WTC11 (cell line): Measurements from ENCODE around the gene DYRK1A. TPM values are rescaled to one million over a fixed set of nuclear protein-coding genes. Genes with fewer than 3 reads are reported as not detected.

Experiments
- ATAC-seq: fragments of 200-7000 bp; cut with Tn5 transposase; 2 replicates; pipeline ENCODE4 v1.10.0; 2021; ENCODE audit warnings: mild to moderate bottlenecking, moderate library complexity
- CTCF ChIA-PET: fragments of 300-600 bp; sonication (Branson Sonifier 250); formaldehyde crosslinking; loops from one replicate; lab custom pipeline; 2021; ENCODE audit warnings: antibody characterized with exemption; lab: Charles Lee
- POLR2A ChIA-PET: fragments of 350-600 bp; sonication (Branson Sonifier 250); formaldehyde crosslinking; loops from one replicate; lab custom pipeline; 2021; ENCODE audit warnings: antibody characterized with exemption; lab: Charles Lee
- DNase-seq: peaks from one replicate; pipeline ENCODE4 v3.0.0; 2021; ENCODE audit warnings: low spot score
- H3K27ac Mint-ChIP-seq: 2 replicates; pipeline ENCODE4 v1.8.0; 2021; ENCODE audit warnings: mixed read lengths
- H3K27me3 Mint-ChIP-seq: 2 replicates; pipeline ENCODE4 v1.8.0; 2021; ENCODE audit warnings: low read depth, mild to moderate bottlenecking, moderate library complexity, mixed read lengths
- H3K36me3 Mint-ChIP-seq: 2 replicates; pipeline ENCODE4 v1.8.0; 2021; ENCODE audit warnings: mixed read lengths
- H3K4me1 Mint-ChIP-seq: 2 replicates; pipeline ENCODE4 v1.8.0; 2022; ENCODE audit warnings: mixed read lengths
- H3K4me3 Mint-ChIP-seq: 2 replicates; pipeline ENCODE4 v1.8.0; 2021; ENCODE audit warnings: mild to moderate bottlenecking, moderate library complexity, mixed read lengths
- H3K9me3 Mint-ChIP-seq: 2 replicates; pipeline ENCODE4 v1.8.0; 2021; ENCODE audit warnings: mixed read lengths
- CREB1 ChIP-seq: sonication (generic); formaldehyde crosslinking; IDR thresholded peaks from 2 replicates; pipeline ENCODE4 v1.8.0; 2023; ENCODE audit warnings: mild to moderate bottlenecking, missing genetic modification reagents
- KAT7 ChIP-seq: sonication (generic); formaldehyde crosslinking; IDR thresholded peaks from 2 replicates; pipeline ENCODE4 v1.8.1; 2023; ENCODE audit warnings: missing genetic modification reagents, mild to moderate bottlenecking, borderline replicate concordance
- OVOL2 ChIP-seq: fragments of 250-450 bp; sonication (Bioruptor Pico); IDR thresholded peaks from 2 replicates; pipeline ENCODE4 v1.9.0; 2021; ENCODE audit warnings: mild to moderate bottlenecking, borderline replicate concordance
- PRRX2 ChIP-seq: fragments of 250-450 bp; sonication (Bioruptor Pico); IDR thresholded peaks from 2 replicates; pipeline ENCODE4 v1.8.0; 2021; ENCODE audit warnings: mild to moderate bottlenecking
- ZNF425 ChIP-seq: fragments of 250-450 bp; sonication (Bioruptor Pico); conservative IDR thresholded peaks from 2 replicates; pipeline ENCODE4 v1.9.0; 2021; ENCODE audit warnings: mild to moderate bottlenecking
- total RNA-seq: library from RNA; stranded (reverse); gene quantifications from 3 replicates; pipeline ENCODE4 v1.2.3, GENCODE V29; 2021
- TF ChIP-seq, protein P1 (sequence below): sonication (generic); formaldehyde crosslinking; IDR thresholded peaks from 2 replicates; pipeline ENCODE4 v1.8.1; 2022; ENCODE audit warnings: missing genetic modification reagents, borderline replicate concordance
- TF ChIP-seq, protein P2 (sequence below): sonication (generic); formaldehyde crosslinking; IDR thresholded peaks from 2 replicates; pipeline ENCODE4 v1.8.1; 2023; ENCODE audit warnings: mild to moderate bottlenecking, missing genetic modification reagents
- TF ChIP-seq, protein P3 (sequence below): sonication (generic); formaldehyde crosslinking; IDR thresholded peaks from 2 replicates; pipeline ENCODE4 v1.8.1; 2023; ENCODE audit warnings: mild to moderate bottlenecking, missing genetic modification reagents
- TF ChIP-seq, protein P4 (sequence below): sonication (generic); formaldehyde crosslinking; IDR thresholded peaks from 2 replicates; pipeline ENCODE4 v1.8.1; 2023; ENCODE audit warnings: mild to moderate bottlenecking, moderate library complexity, missing genetic modification reagents
- TF ChIP-seq, protein P5 (sequence below): sonication (generic); formaldehyde crosslinking; IDR thresholded peaks from 2 replicates; pipeline ENCODE4 v1.8.1; 2022; ENCODE audit warnings: low read depth, missing genetic modification reagents, borderline replicate concordance
- TF ChIP-seq, protein P6 (sequence below): sonication (generic); formaldehyde crosslinking; IDR thresholded peaks from 2 replicates; pipeline ENCODE4 v1.8.1; 2023; ENCODE audit warnings: mild to moderate bottlenecking, missing genetic modification reagents, moderate library complexity

Gene DYRK1A
- total RNA-seq, 1 experiment from 2014 or later = 56.5 TPM

DNA sequence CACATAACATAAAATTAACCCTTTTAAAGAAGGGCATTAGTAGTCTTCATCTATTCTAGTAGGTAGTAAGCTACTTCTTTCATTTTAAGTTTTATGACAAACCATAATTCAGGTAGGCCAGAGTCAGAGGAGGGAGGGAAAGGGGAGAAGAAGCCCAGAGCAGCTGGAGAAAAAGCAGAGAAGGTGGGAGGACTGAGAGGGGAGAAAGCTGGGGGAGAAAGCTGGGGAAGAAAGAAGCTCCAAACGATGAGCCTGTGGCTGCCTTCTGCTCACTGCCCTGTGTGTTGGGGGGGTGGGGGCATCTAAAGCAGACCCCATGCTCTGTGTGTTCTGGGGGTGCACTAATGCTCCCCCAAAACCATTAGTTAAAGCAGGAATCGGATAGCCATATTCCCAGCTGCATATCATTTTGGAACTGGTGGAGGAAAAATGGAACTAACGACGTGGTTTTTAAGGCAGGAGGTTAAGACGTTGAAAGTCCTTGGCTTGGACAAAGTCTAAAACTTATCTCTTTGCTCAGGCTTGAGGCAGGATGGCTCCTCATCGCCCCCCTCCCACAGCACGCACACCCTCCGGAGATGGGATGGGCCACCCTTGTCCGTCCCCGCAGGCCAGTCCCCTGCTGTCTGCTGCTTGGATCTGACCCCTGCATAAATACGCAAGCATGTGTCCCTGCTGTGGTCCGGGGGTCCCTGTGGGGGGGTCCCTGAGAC lies 184.2 kb downstream of the DYRK1A start:
- Mint-ChIP-seq H3K27ac (no peak overlapping the region), H3K4me3 (no peak overlapping the region), H3K9me3 (peaks cover 6% of the 10 kb centered on the region; the same call in 1 of the 2 replicates), H3K4me1 (peaks cover 24% of the 10 kb centered on the region), H3K27me3 (no peaks in the 10 kb centered on the region; the same call in 1 of the 2 replicates), H3K36me3 (no peaks in the 10 kb centered on the region)
- ATAC-seq = no peak
- ChIA-PET CTCF (interaction anchor here (0.5 to 1.4 kb wide), 3 partner anchors 13 to 409 kb away, joined by 3 to 9 read pairs (median 3); no protein-coding TSS in a partner anchor), POLR2A (interaction anchor here (1.2 kb wide), 1 partner anchor 13 kb away, joined by 3 read pairs; no protein-coding TSS in a partner anchor)
- no peak for TF ChIP-seq ZNF425 (CRISPR knock-in tag)
- TF ChIP-seq, protein P1, sequence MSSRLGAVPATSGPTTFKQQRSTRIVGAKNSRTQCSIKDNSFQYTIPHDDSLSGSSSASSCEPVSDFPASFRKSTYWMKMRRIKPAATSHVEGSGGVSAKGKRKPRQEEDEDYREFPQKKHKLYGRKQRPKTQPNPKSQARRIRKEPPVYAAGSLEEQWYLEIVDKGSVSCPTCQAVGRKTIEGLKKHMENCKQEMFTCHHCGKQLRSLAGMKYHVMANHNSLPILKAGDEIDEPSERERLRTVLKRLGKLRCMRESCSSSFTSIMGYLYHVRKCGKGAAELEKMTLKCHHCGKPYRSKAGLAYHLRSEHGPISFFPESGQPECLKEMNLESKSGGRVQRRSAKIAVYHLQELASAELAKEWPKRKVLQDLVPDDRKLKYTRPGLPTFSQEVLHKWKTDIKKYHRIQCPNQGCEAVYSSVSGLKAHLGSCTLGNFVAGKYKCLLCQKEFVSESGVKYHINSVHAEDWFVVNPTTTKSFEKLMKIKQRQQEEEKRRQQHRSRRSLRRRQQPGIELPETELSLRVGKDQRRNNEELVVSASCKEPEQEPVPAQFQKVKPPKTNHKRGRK (CRISPR knock-in tag) = no peak
- no peak for TF ChIP-seq OVOL2 (CRISPR knock-in tag)
- TF ChIP-seq KAT7 (CRISPR knock-in tag) = no peak
- TF ChIP-seq, protein P2, sequence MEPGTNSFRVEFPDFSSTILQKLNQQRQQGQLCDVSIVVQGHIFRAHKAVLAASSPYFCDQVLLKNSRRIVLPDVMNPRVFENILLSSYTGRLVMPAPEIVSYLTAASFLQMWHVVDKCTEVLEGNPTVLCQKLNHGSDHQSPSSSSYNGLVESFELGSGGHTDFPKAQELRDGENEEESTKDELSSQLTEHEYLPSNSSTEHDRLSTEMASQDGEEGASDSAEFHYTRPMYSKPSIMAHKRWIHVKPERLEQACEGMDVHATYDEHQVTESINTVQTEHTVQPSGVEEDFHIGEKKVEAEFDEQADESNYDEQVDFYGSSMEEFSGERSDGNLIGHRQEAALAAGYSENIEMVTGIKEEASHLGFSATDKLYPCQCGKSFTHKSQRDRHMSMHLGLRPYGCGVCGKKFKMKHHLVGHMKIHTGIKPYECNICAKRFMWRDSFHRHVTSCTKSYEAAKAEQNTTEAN (CRISPR knock-in tag) = no peak
- TF ChIP-seq, protein P3, sequence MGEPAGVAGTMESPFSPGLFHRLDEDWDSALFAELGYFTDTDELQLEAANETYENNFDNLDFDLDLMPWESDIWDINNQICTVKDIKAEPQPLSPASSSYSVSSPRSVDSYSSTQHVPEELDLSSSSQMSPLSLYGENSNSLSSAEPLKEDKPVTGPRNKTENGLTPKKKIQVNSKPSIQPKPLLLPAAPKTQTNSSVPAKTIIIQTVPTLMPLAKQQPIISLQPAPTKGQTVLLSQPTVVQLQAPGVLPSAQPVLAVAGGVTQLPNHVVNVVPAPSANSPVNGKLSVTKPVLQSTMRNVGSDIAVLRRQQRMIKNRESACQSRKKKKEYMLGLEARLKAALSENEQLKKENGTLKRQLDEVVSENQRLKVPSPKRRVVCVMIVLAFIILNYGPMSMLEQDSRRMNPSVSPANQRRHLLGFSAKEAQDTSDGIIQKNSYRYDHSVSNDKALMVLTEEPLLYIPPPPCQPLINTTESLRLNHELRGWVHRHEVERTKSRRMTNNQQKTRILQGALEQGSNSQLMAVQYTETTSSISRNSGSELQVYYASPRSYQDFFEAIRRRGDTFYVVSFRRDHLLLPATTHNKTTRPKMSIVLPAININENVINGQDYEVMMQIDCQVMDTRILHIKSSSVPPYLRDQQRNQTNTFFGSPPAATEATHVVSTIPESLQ (CRISPR knock-in tag) = no peak
- TF ChIP-seq, protein P4, sequence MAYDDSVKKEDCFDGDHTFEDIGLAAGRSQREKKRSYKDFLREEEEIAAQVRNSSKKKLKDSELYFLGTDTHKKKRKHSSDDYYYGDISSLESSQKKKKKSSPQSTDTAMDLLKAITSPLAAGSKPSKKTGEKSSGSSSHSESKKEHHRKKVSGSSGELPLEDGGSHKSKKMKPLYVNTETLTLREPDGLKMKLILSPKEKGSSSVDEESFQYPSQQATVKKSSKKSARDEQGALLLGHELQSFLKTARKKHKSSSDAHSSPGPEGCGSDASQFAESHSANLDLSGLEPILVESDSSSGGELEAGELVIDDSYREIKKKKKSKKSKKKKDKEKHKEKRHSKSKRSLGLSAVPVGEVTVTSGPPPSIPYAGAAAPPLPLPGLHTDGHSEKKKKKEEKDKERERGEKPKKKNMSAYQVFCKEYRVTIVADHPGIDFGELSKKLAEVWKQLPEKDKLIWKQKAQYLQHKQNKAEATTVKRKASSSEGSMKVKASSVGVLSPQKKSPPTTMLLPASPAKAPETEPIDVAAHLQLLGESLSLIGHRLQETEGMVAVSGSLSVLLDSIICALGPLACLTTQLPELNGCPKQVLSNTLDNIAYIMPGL = no peak
- TF ChIP-seq, protein P5, sequence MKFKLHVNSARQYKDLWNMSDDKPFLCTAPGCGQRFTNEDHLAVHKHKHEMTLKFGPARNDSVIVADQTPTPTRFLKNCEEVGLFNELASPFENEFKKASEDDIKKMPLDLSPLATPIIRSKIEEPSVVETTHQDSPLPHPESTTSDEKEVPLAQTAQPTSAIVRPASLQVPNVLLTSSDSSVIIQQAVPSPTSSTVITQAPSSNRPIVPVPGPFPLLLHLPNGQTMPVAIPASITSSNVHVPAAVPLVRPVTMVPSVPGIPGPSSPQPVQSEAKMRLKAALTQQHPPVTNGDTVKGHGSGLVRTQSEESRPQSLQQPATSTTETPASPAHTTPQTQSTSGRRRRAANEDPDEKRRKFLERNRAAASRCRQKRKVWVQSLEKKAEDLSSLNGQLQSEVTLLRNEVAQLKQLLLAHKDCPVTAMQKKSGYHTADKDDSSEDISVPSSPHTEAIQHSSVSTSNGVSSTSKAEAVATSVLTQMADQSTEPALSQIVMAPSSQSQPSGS (CRISPR knock-in tag) = no peak
- no peak for TF ChIP-seq PRRX2 (CRISPR knock-in tag)
- DNase-seq = no peak

GRCh38 chr21:37551331-37551992 lies 184.9 kb downstream of the DYRK1A start:
- peaks cover 6% of the 10 kb centered on the region; the same call in 1 of the 2 replicates for H3K9me3 Mint-ChIP-seq
- peaks cover 18% of the 10 kb centered on the region for H3K4me1 Mint-ChIP-seq
- no peak overlapping the region for H3K4me3 Mint-ChIP-seq
- ChIA-PET POLR2A (interaction anchor here (1.2 kb wide), 1 partner anchor 12 kb away, joined by 3 read pairs; no protein-coding TSS in a partner anchor), CTCF (interaction anchor here (0.5 to 1.4 kb wide), 2 partner anchors 12 to 408 kb away, joined by 3 to 9 read pairs; no protein-coding TSS in a partner anchor)
- H3K36me3 Mint-ChIP-seq = no peaks in the 10 kb centered on the region
- no peak overlapping the region for H3K27ac Mint-ChIP-seq
- ATAC-seq = no peak
- no peak for DNase-seq
- H3K27me3 Mint-ChIP-seq = no peaks in the 10 kb centered on the region; the same call in 1 of the 2 replicates
- TF ChIP-seq ZNF425 (CRISPR knock-in tag) = no peak
- no peak for TF ChIP-seq CREB1
- TF ChIP-seq, protein P3 (CRISPR knock-in tag) = no peak
- TF ChIP-seq, protein P6, sequence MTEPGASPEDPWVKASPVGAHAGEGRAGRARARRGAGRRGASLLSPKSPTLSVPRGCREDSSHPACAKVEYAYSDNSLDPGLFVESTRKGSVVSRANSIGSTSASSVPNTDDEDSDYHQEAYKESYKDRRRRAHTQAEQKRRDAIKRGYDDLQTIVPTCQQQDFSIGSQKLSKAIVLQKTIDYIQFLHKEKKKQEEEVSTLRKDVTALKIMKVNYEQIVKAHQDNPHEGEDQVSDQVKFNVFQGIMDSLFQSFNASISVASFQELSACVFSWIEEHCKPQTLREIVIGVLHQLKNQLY (CRISPR knock-in tag) = no peak
